Natural killer cell (primary cell): ENCODE data around the gene BTBD18. TPM values are rescaled to one million over a fixed set of nuclear protein-coding genes. Genes with fewer than 3 reads are reported as not detected.

Experiments used
- ATAC-seq, 3 donors: fragments of 150-1000 bp in 2 of 3; fragments of 200-7000 bp in 1 of 3; cut with Tn5 transposase; 1 replicate in 1 of 3; 2 replicates in 2 of 3; pipeline ENCODE4 v1.10.0; 2021; ENCODE audit warnings: mild to moderate bottlenecking in 2 of 3, moderate library complexity in 2 of 3
- DNase-seq, 2 donors: peaks; one replicate each; pipeline versions ENCODE4 v3.0.0 to v3.0.0-alpha.2; 2013 to 2021; ENCODE audit warnings: mixed read lengths in 1 of 2
- H3K27ac ChIP-seq: one replicate; pipeline ENCODE4 v1.5.1; 2013; ENCODE audit warnings: mild to moderate bottlenecking, low read length
- H3K27me3 ChIP-seq: one replicate; pipeline ENCODE4 v1.6.1; 2013; ENCODE audit warnings: low read length; ENCODE audit not compliant: control insufficient read depth, insufficient read depth
- H3K36me3 ChIP-seq: one replicate; pipeline ENCODE4 v1.6.1; 2013; ENCODE audit warnings: low read length; ENCODE audit not compliant: control insufficient read depth, insufficient read depth
- H3K4me1 ChIP-seq: one replicate; pipeline ENCODE4 v1.6.1; 2013; ENCODE audit warnings: low read length; ENCODE audit not compliant: control insufficient read depth, insufficient read depth
- H3K4me3 ChIP-seq: one replicate; pipeline ENCODE4 v1.5.1; 2013; ENCODE audit warnings: low read length
- H3K9me3 ChIP-seq: one replicate; pipeline ENCODE4 v1.6.1; 2013; ENCODE audit warnings: low read length; ENCODE audit not compliant: control insufficient read depth, insufficient read depth
- H3K27ac Mint-ChIP-seq, 2 donors: one replicate each; pipeline ENCODE4 v1.8.0; 2022; ENCODE audit warnings: mild to moderate bottlenecking in 2 of 2, mixed read lengths in 2 of 2, moderate library complexity in 1 of 2
- H3K27me3 Mint-ChIP-seq, 2 donors: one replicate each; pipeline ENCODE4 v1.8.0; 2022; ENCODE audit warnings: low read depth in 2 of 2, mixed read lengths in 2 of 2
- H3K36me3 Mint-ChIP-seq: one replicate; pipeline ENCODE4 v1.8.0; 2022; ENCODE audit warnings: mixed read lengths
- H3K4me1 Mint-ChIP-seq, 2 donors: one replicate each; pipeline ENCODE4 v1.8.0; 2022; ENCODE audit warnings: mixed read lengths in 2 of 2
- H3K4me3 Mint-ChIP-seq: one replicate; pipeline ENCODE4 v1.8.0; 2022; ENCODE audit warnings: mild to moderate bottlenecking, moderate library complexity, mixed read lengths
- H3K9me3 Mint-ChIP-seq, 2 donors: one replicate each; pipeline ENCODE4 v1.8.0; 2022; ENCODE audit warnings: mixed read lengths in 2 of 2
- CTCF ChIP-seq: fragments of 200-600 bp; IDR thresholded peaks from one replicate; pipeline ENCODE4 v1.8.0; 2022; ENCODE audit warnings: antibody characterized with exemption
- WGBS: methylation state at CpG from one replicate; pipeline ENCODE4 v1.1.7; 2013; ENCODE audit warnings: missing lambda C conversion rate; ENCODE audit not compliant: insufficient coverage; 5-methylcytosine and 5-hydroxymethylcytosine counted together
- intact Hi-C: fragments of 100-400 bp; cut with micrococcal nuclease; formaldehyde crosslinking; loops from one replicate; pipeline ENCODE4 v1.14.2; 2022
- total RNA-seq, 4 donors: library from RNA; stranded (reverse); fragments of 120-200 nt in 1 of 4; gene quantifications; one replicate each; pipeline versions ENCODE4 v1.2.3 to v1.2.4, GENCODE V29; 2013 to 2022

Gene BTBD18
- total RNA-seq, 3 donors from 2014 or later (not counting 1 experiment from before 2014, with no cell fraction given): not detected

- ATAC-seq (no peak), DNase-seq (no peak)
- H3K27me3 Mint-ChIP-seq: no peaks in the 10 kb centered on the region
These were observed 47.4 kb upstream of the BTBD18 start for GRCh38 chr11:57798905-57799559.

GRCh38 chr11:57793351-57794115 is 41.9 kb upstream of the BTBD18 start:
- H3K4me1 Mint-ChIP-seq: peaks cover 24 to 25% of the 10 kb centered on the region in 2 donors
- H3K4me1 ChIP-seq: peaks cover 27% of the 10 kb centered on the region
- no peak for TF ChIP-seq CTCF
- peak in 1 of 2 donors; percentile 31 for DNase-seq
- no peaks in the 10 kb centered on the region for H3K9me3 Mint-ChIP-seq
- no peaks in the 10 kb centered on the region for H3K27me3 Mint-ChIP-seq
- H3K27me3 ChIP-seq: no peaks in the 10 kb centered on the region
- no peaks in the 10 kb centered on the region for H3K9me3 ChIP-seq
- peak overlapping the region; percentile 86 for H3K27ac Mint-ChIP-seq
- H3K36me3 Mint-ChIP-seq: no peaks in the 10 kb centered on the region
- peak overlapping the region; percentile 24 for H3K27ac ChIP-seq
- WGBS: 50% methylated on average over 7 of the region's 8 CpGs
- H3K4me3 Mint-ChIP-seq: peak overlapping the region; percentile 13
- intact Hi-C loops: loop anchor here (2.0 to 10.0 kb wide), 2 partner anchors 53 to 781 kb away; partner anchors contain the start of genes LPXN, SELENOH and ZFP91
- ATAC-seq: no peak
- peaks cover 7% of the 10 kb centered on the region for H3K36me3 ChIP-seq
- no peak overlapping the region for H3K4me3 ChIP-seq

More at GRCh38 chr11:57798905-57799559, 47.4 kb upstream of the BTBD18 start:
- H3K27ac ChIP-seq: peak overlapping the region; percentile 24
- WGBS: 54% methylated on average over 1 of the region's 1 CpG
- TF ChIP-seq CTCF: no peak
- H3K36me3 ChIP-seq: peaks cover 10% of the 10 kb centered on the region
- Mint-ChIP-seq H3K36me3 (peaks cover under 1% of the 10 kb centered on the region), H3K9me3 (no peaks in the 10 kb centered on the region), H3K4me1 (peaks cover 9 to 11% of the 10 kb centered on the region in 2 donors), H3K4me3 (no peak overlapping the region), H3K27ac (peak overlapping the region in 1 of 2 donors; percentile 21)
- no peak overlapping the region for H3K4me3 ChIP-seq
- no peaks in the 10 kb centered on the region for H3K9me3 ChIP-seq
- intact Hi-C loops: loop anchor here (10.0 kb wide), 1 partner anchor 776 kb away; the partner anchor contains the start of genes LPXN and ZFP91
- no peaks in the 10 kb centered on the region for H3K27me3 ChIP-seq
- peaks cover 3% of the 10 kb centered on the region for H3K4me1 ChIP-seq

- peaks cover 30% of the 10 kb centered on the region for H3K4me1 ChIP-seq
These were observed 41.3 kb upstream of the BTBD18 start for GRCh38 chr11:57792870-57793269.

More at GRCh38 chr11:57792870-57793269, 41.3 kb upstream of the BTBD18 start:
- no peak overlapping the region for H3K4me3 ChIP-seq
- DNase-seq (peak in 1 of 2 donors; percentile 65), ATAC-seq (peak in 1 of 3 donors; percentile 29)
- H3K27ac ChIP-seq: peak overlapping the region; percentile 57
- TF ChIP-seq CTCF: no peak
- peaks cover 7% of the 10 kb centered on the region for H3K36me3 ChIP-seq
- Mint-ChIP-seq H3K27me3 (no peaks in the 10 kb centered on the region), H3K9me3 (no peaks in the 10 kb centered on the region), H3K4me3 (peak overlapping the region; percentile 22), H3K27ac (peak overlapping the region; percentile 86), H3K4me1 (peaks cover 24 to 30% of the 10 kb centered on the region in 2 donors), H3K36me3 (no peaks in the 10 kb centered on the region)
- intact Hi-C loops: loop anchor here (1.0 to 10.0 kb wide), 3 partner anchors 52 to 782 kb away; partner anchors contain the start of genes LPXN, SELENOH and ZFP91
- no peaks in the 10 kb centered on the region for H3K9me3 ChIP-seq
- no peaks in the 10 kb centered on the region for H3K27me3 ChIP-seq
